HG03558 (cell line): ENCODE measurements around the gene OR6B2.
"Not testable (repeated sequence)": the region's sequence is repeated elsewhere in the genome, so short reads cannot be mapped to it uniquely, and the experiment has no call there.

ENCODE experiments used
- ATAC-seq: cut with Tn5 transposase; IDR thresholded peaks from one replicate; pipeline ENCODE4 v1.9.1; 2021; ENCODE audit warnings: moderate number of reproducible peaks; ENCODE audit not compliant: unreplicated experiment; ENCODE audit errors: extremely low read depth

Gene OR6B2

GRCh38 chr2:240030379-240031094 lies at the start of gene OR6B2:
Gene OR6B2, minus strand, starts transcription at chr2:240030429. Its CDS starts 0 bp downstream, at chr2:240030429.
- ATAC-seq: no peak

- no peak for ATAC-seq
These were observed 48.4 kb upstream of the OR6B2 start for GRCh38 chr2:240078631-240079030.

- ATAC-seq: no peak
These were observed 47.2 kb upstream of the OR6B2 start for GRCh38 chr2:240077442-240077841.

GRCh38 chr2:240074545-240074944 lies 44.3 kb upstream of the OR6B2 start:
- no peak for ATAC-seq

- no peak for ATAC-seq
These were observed 40.7 kb upstream of the OR6B2 start for GRCh38 chr2:240070907-240071306.

- no peak for ATAC-seq
These were observed 39.6 kb upstream of the OR6B2 start for GRCh38 chr2:240069829-240070228.

- ATAC-seq: no peak
These were observed 38.0 kb upstream of the OR6B2 start for GRCh38 chr2:240068193-240068592.

- ATAC-seq: no peak
These were observed 36.3 kb upstream of the OR6B2 start for GRCh38 chr2:240066489-240066888.

GRCh38 chr2:240064898-240065297 lies 34.7 kb upstream of the OR6B2 start:
- no peak for ATAC-seq

GRCh38 chr2:240060977-240061591 lies 30.9 kb upstream of the OR6B2 start:
- no peak for ATAC-seq

- no peak for ATAC-seq
These were observed 26.4 kb upstream of the OR6B2 start for GRCh38 chr2:240056678-240057077.

GRCh38 chr2:240055177-240055917 lies 25.1 kb upstream of the OR6B2 start:
- no peak for ATAC-seq

GRCh38 chr2:240053173-240054155 lies 23.2 kb upstream of the OR6B2 start, which contains the start of gene OR6B3:
Gene OR6B3, minus strand, starts transcription at chr2:240053521.
- ATAC-seq: no peak

GRCh38 chr2:240052524-240052923 lies 22.3 kb upstream of the OR6B2 start:
- ATAC-seq: no peak

- no peak for ATAC-seq
These were observed 21.5 kb upstream of the OR6B2 start for GRCh38 chr2:240051697-240052096.

GRCh38 chr2:240050278-240050677 lies 20.0 kb upstream of the OR6B2 start:
- no peak for ATAC-seq

GRCh38 chr2:240048237-240048636 lies 18.0 kb upstream of the OR6B2 start:
- ATAC-seq: no peak

GRCh38 chr2:240045098-240045497 lies 14.9 kb upstream of the OR6B2 start:
- ATAC-seq: no peak

- ATAC-seq: not testable (repeated sequence)
These were observed 13.9 kb upstream of the OR6B2 start for GRCh38 chr2:240044096-240044495.
